IMR-90 (cell line): Measurements from ENCODE around the gene MAP2K5.

ENCODE experiments used
- CTCF ChIP-seq: conservative IDR thresholded peaks from 2 replicates; pipeline ENCODE4 v1.5.1; 2012; ENCODE audit warnings: mild to moderate bottlenecking, low read depth, low read length, improper control_type of control experiment
- MXI1 ChIP-seq: IDR thresholded peaks from 2 replicates; pipeline ENCODE4 v1.6.1; 2012; ENCODE audit warnings: low read depth, mild to moderate bottlenecking, low read length, moderate library complexity, borderline replicate concordance
- RAD21 ChIP-seq: IDR thresholded peaks from 2 replicates; pipeline ENCODE4 v1.6.1; 2012; ENCODE audit warnings: low read length, improper control_type of control experiment
- RCOR1 ChIP-seq: IDR thresholded peaks from 2 replicates; pipeline ENCODE4 v1.6.1; 2012; ENCODE audit warnings: mild to moderate bottlenecking, low read length, improper control_type of control experiment; ENCODE audit not compliant: insufficient replicate concordance
- SMC3 ChIP-seq: fragments of 150-350 bp; IDR thresholded peaks from 2 replicates; pipeline ENCODE4 v1.6.1; 2016; ENCODE audit warnings: low read depth, mild to moderate bottlenecking, antibody characterized with exemption, low read length, moderate library complexity

GRCh38 chr15:67755936-67756335, 213.4 kb downstream of the MAP2K5 start:
- TF ChIP-seq RAD21, result no peak
- no peak for TF ChIP-seq CTCF
- no peak for TF ChIP-seq MXI1
- TF ChIP-seq SMC3, result no peak
- TF ChIP-seq RCOR1, result no peak
